ENCODE measurements around the gene GNA14. TPM values are rescaled to one million over a fixed set of nuclear protein-coding genes. Genes with fewer than 3 reads are reported as not detected.

GNA14 gene
- polyA plus RNA-seq, 3 donors = 0.04 TPM; not detected in 2

DNA sequence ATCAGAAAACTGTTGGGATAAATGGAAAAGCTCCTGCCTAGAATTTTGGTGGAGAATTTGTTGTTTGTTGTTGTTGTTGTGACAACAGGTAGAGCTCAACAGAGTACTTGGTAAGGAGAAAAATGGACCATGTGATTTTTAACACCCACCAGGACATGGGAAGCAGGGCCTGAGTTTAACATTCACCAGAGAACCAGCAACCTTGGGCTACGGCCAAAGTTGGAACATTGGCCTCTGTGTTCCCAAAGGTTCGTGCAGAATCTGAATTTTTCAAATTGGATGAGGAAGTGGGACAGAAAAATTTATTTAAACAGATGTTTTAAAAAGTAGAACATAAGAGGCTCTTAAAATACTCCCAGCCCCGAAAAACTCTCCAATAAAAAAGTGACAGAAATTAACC lies 127.0 kb downstream of the GNA14 start:
- no peaks in the 10 kb centered on the region for H3K4me1 Mint-ChIP-seq
- H3K4me3 Mint-ChIP-seq = no peak overlapping the region
- peaks cover 0 to 4% of the 10 kb centered on the region in 2 donors for H3K9me3 ChIP-seq (replicated peaks in 1 of 2; ENCODE audit: control insufficient read depth in 1 of 2, insufficient read depth in 1 of 2, low read length in 2 of 2)
- intact Hi-C loops (cut with micrococcal nuclease) = no loop called here
- H3K4me2 ChIP-seq (replicated peaks; ENCODE audit: extremely low read depth, low read length, poor library complexity, severe bottlenecking) = no peak overlapping the region
- peaks cover 0 to 12% (median 2%) of the 10 kb centered on the region in 7 donors for H3K9me3 Mint-ChIP-seq
- H3K9ac ChIP-seq (ENCODE audit: insufficient read depth, low read length, poor library complexity, severe bottlenecking) = no peak overlapping the region
- no peaks in the 10 kb centered on the region for H3K27me3 Mint-ChIP-seq (ENCODE audit: low read depth in 3 of 3)
- H3K4me3 ChIP-seq (replicated peaks in 1 of 3; ENCODE audit: low read depth in 2 of 3, low read length in 3 of 3) = no peak overlapping the region
- no CpG with 5 or more reads among the region's 3 CpGs for WGBS (ENCODE audit: insufficient coverage)
- no peaks in the 10 kb centered on the region for H3K79me2 ChIP-seq (ENCODE audit: insufficient read depth, low read length)
- no peaks in the 10 kb centered on the region for H3K36me3 ChIP-seq (replicated peaks in 1 of 2; ENCODE audit: control insufficient read depth in 1 of 2, insufficient read depth in 2 of 2, low read length in 2 of 2)
- H3K4me1 ChIP-seq (ENCODE audit: control insufficient read depth in 1 of 2, insufficient read depth in 2 of 2, low read length in 2 of 2) = no peaks in the 10 kb centered on the region
- H3K27ac ChIP-seq (ENCODE audit: low read depth in 1 of 2, low read length in 2 of 2) = no peak overlapping the region
- H2AFZ ChIP-seq (ENCODE audit: insufficient read depth, low read depth, low read length, poor library complexity, severe bottlenecking) = no peak overlapping the region
- no peak for DNase-seq
- no peak overlapping the region for H3K27ac Mint-ChIP-seq
- TF ChIP-seq CTCF (IDR thresholded peaks at IDR 0.05) = no peak
- no peaks in the 10 kb centered on the region for H4K20me1 ChIP-seq (ENCODE audit: insufficient read depth, low read length)
- no peaks in the 10 kb centered on the region for H3K36me3 Mint-ChIP-seq
- H3K27me3 ChIP-seq (ENCODE audit: control insufficient read depth in 2 of 2, insufficient read depth in 2 of 2, low read length in 2 of 2) = no peaks in the 10 kb centered on the region

DNA sequence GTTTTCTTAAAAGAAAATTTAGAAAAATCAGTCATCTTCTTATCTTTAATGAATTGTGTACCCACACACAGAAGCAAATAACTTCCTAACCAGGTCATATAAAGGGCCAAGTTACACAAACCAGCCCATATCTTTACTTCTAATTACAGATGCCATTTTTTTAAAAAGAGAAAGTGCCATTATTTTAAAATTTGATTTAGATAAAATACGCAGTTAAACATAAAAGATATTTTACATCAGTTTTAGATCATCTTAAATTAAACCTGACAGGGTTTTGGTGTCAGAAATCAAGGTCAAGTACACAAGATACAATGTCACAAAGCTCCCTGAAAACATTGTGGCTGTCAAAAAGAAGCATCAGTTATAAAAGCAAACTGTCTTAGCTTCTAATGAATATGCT lies 129.4 kb downstream of the GNA14 start:
- Histone ChIP-seq H3K4me2 (replicated peaks; ENCODE audit: extremely low read depth, low read length, poor library complexity, severe bottlenecking) (no peak overlapping the region), H2AFZ (ENCODE audit: insufficient read depth, low read depth, low read length, poor library complexity, severe bottlenecking) (no peak overlapping the region), H3K9me3 (replicated peaks in 1 of 2; ENCODE audit: control insufficient read depth in 1 of 2, insufficient read depth in 1 of 2, low read length in 2 of 2) (no peaks in the 10 kb centered on the region), H3K36me3 (replicated peaks in 1 of 2; ENCODE audit: control insufficient read depth in 1 of 2, insufficient read depth in 2 of 2, low read length in 2 of 2) (no peaks in the 10 kb centered on the region), H3K9ac (ENCODE audit: insufficient read depth, low read length, poor library complexity, severe bottlenecking) (no peak overlapping the region), H3K79me2 (ENCODE audit: insufficient read depth, low read length) (no peaks in the 10 kb centered on the region), H4K20me1 (ENCODE audit: insufficient read depth, low read length) (no peaks in the 10 kb centered on the region), H3K27me3 (ENCODE audit: control insufficient read depth in 2 of 2, insufficient read depth in 2 of 2, low read length in 2 of 2) (no peaks in the 10 kb centered on the region), H3K4me1 (ENCODE audit: control insufficient read depth in 1 of 2, insufficient read depth in 2 of 2, low read length in 2 of 2) (no peaks in the 10 kb centered on the region), H3K4me3 (replicated peaks in 1 of 3; ENCODE audit: low read depth in 2 of 3, low read length in 3 of 3) (no peak overlapping the region), H3K27ac (ENCODE audit: low read depth in 1 of 2, low read length in 2 of 2) (no peak overlapping the region)
- no peak for TF ChIP-seq CTCF (IDR thresholded peaks at IDR 0.05)
- no peak for DNase-seq
- intact Hi-C loops (cut with micrococcal nuclease) = no loop called here
- no peaks in the 10 kb centered on the region for H3K36me3 Mint-ChIP-seq
- peaks cover 12% of the 10 kb centered on the region for H3K4me1 Mint-ChIP-seq
- WGBS (ENCODE audit: insufficient coverage) = no CpG with 5 or more reads among the region's 1 CpG
- peaks cover 0 to 5% (median 2%) of the 10 kb centered on the region in 7 donors for H3K9me3 Mint-ChIP-seq
- H3K4me3 Mint-ChIP-seq = no peak overlapping the region
- peaks cover 0 to 4% (median 2%) of the 10 kb centered on the region in 3 donors for H3K27me3 Mint-ChIP-seq (ENCODE audit: low read depth in 3 of 3)
- no peak overlapping the region for H3K27ac Mint-ChIP-seq
